Hepatocyte (in vitro differentiated cells): ENCODE results near the gene SCML1. TPM values are rescaled to one million over a fixed set of nuclear protein-coding genes. Genes with fewer than 3 reads are reported as not detected.

Experiments used
- DNase-seq: peaks from one replicate; pipeline ENCODE4 v3.0.0-alpha.2; 2016; ENCODE audit warnings: low spot score
- H2AFZ ChIP-seq: fragments of 200-600 bp; sonication (generic); 2 replicates; pipeline ENCODE4 v1.6.0; 2016; ENCODE audit warnings: antibody characterized with exemption, mild to moderate bottlenecking
- H3K27ac ChIP-seq: fragments of 200-600 bp; sonication (generic); 2 replicates; pipeline ENCODE4 v1.5.1; 2016; ENCODE audit warnings: mild to moderate bottlenecking
- H3K27me3 ChIP-seq: fragments of 200-600 bp; sonication (generic); 2 replicates; pipeline ENCODE4 v1.6.1; 2016
- H3K36me3 ChIP-seq: fragments of 200-600 bp; sonication (generic); replicated peaks from 2 replicates; pipeline ENCODE4 v1.5.1; 2016; ENCODE audit warnings: low read depth; ENCODE audit not compliant: insufficient read depth
- H3K4me1 ChIP-seq: fragments of 200-600 bp; sonication (generic); 2 replicates; pipeline ENCODE4 v1.5.1; 2016; ENCODE audit warnings: mild to moderate bottlenecking, moderate library complexity; ENCODE audit not compliant: insufficient read depth
- H3K4me2 ChIP-seq: fragments of 200-600 bp; sonication (generic); 2 replicates; pipeline ENCODE4 v1.6.0; 2016
- H3K4me3 ChIP-seq: fragments of 200-600 bp; sonication (generic); 2 replicates; pipeline ENCODE4 v1.5.1; 2016; ENCODE audit warnings: mild to moderate bottlenecking
- H3K79me2 ChIP-seq: fragments of 200-600 bp; sonication (generic); 2 replicates; pipeline ENCODE4 v1.6.0; 2017; ENCODE audit warnings: mild to moderate bottlenecking
- H3K9me2 ChIP-seq: fragments of 200-600 bp; sonication (generic); replicated peaks from 2 replicates; pipeline ENCODE4 v1.6.0; 2017; ENCODE audit warnings: mild to moderate bottlenecking; ENCODE audit not compliant: insufficient read depth
- H3K9me3 ChIP-seq: fragments of 200-600 bp; sonication (generic); 2 replicates; pipeline ENCODE4 v1.5.1; 2016; ENCODE audit warnings: low read depth, mild to moderate bottlenecking
- H4K20me1 ChIP-seq: fragments of 200-600 bp; sonication (generic); 2 replicates; pipeline ENCODE4 v1.6.0; 2016; ENCODE audit warnings: mild to moderate bottlenecking; ENCODE audit not compliant: insufficient read depth, poor library complexity, severe bottlenecking
- CTCF ChIP-seq: fragments of 200-600 bp; sonication (generic); IDR thresholded peaks from 2 replicates; pipeline ENCODE4 v1.5.1; 2016; ENCODE audit warnings: antibody characterized with exemption, mild to moderate bottlenecking; ENCODE audit not compliant: poor library complexity
- EZH2 ChIP-seq: fragments of 200-600 bp; sonication (generic); IDR thresholded peaks from 2 replicates; pipeline ENCODE4 v1.6.1; 2016; ENCODE audit warnings: antibody characterized with exemption, mild to moderate bottlenecking, borderline replicate concordance
- EZH2phosphoT487 ChIP-seq: fragments of 200-600 bp; sonication (generic); IDR thresholded peaks from one replicate; pipeline ENCODE4 v1.6.1; 2018; ENCODE audit warnings: antibody characterized with exemption, mild to moderate bottlenecking, low read depth, moderate library complexity; ENCODE audit not compliant: unreplicated experiment, severe bottlenecking
- WGBS: methylation state at CpG from one replicate; pipeline ENCODE4 v1.1.6; 2016; ENCODE audit warnings: low lambda C conversion rate; ENCODE audit errors: missing lambda C conversion rate; 5-methylcytosine and 5-hydroxymethylcytosine counted together
- polyA plus RNA-seq: library from polyadenylated mRNA; unstranded; fragments of >200 nt; fragmentation: Nextera tagmentation; extraction: Ambion mirVana; gene quantifications from 2 replicates; pipeline ENCODE4 v1.2.1, GENCODE V29; 2016
- total RNA-seq: library from RNA; depleted of rRNA; stranded (reverse); fragments of >200 nt; gene quantifications from 2 replicates; pipeline ENCODE4 v1.2.3, GENCODE V29; 2014

Gene SCML1
- total and polyA plus RNA-seq, 2 experiments from 2014 or later, result 17.0 to 23.7 TPM

- Histone ChIP-seq H3K4me2 (peak overlapping the region; percentile 71), H3K27me3 (no peaks in the 10 kb centered on the region), H3K79me2 (peaks cover 50% of the 10 kb centered on the region), H2AFZ (no peak overlapping the region), H3K9me2 (no peaks in the 10 kb centered on the region), H3K4me3 (peak overlapping the region; percentile 72), H4K20me1 (no peaks in the 10 kb centered on the region), H3K36me3 (no peaks in the 10 kb centered on the region), H3K27ac (peak overlapping the region; percentile 97), H3K9me3 (no peaks in the 10 kb centered on the region), H3K4me1 (no peaks in the 10 kb centered on the region)
- 50% methylated on average over 6 of the region's 6 CpGs for WGBS
- DNase-seq, result no peak
- no peak for TF ChIP-seq EZH2phosphoT487
- TF ChIP-seq EZH2, result no peak
- no peak for TF ChIP-seq CTCF
Observed at GRCh38 chrX:17738737-17739535, 1.6 kb downstream of the SCML1 start.

- no peak for DNase-seq
- Histone ChIP-seq H3K36me3 (no peaks in the 10 kb centered on the region), H3K27me3 (no peaks in the 10 kb centered on the region), H3K4me3 (no peak overlapping the region), H4K20me1 (no peaks in the 10 kb centered on the region), H2AFZ (no peak overlapping the region), H3K4me1 (no peaks in the 10 kb centered on the region), H3K27ac (no peak overlapping the region), H3K9me2 (no peaks in the 10 kb centered on the region), H3K9me3 (no peaks in the 10 kb centered on the region), H3K79me2 (peaks cover 54% of the 10 kb centered on the region), H3K4me2 (no peak overlapping the region)
- WGBS, result 74% methylated on average over 11 of the region's 11 CpGs
- TF ChIP-seq CTCF (no peak), EZH2phosphoT487 (no peak), EZH2 (no peak)
Observed at GRCh38 chrX:17740137-17741122, 3.1 kb downstream of the SCML1 start.

GRCh38 chrX:17741123-17741511, 3.8 kb downstream of the SCML1 start:
- Histone ChIP-seq H3K4me3 (no peak overlapping the region), H3K9me3 (no peaks in the 10 kb centered on the region), H3K4me1 (no peaks in the 10 kb centered on the region), H3K4me2 (no peak overlapping the region), H3K27ac (no peak overlapping the region), H3K79me2 (peaks cover 57% of the 10 kb centered on the region), H4K20me1 (no peaks in the 10 kb centered on the region), H3K9me2 (no peaks in the 10 kb centered on the region), H3K27me3 (no peaks in the 10 kb centered on the region), H2AFZ (no peak overlapping the region), H3K36me3 (no peaks in the 10 kb centered on the region)
- DNase-seq, result no peak
- TF ChIP-seq EZH2phosphoT487, result no peak
- TF ChIP-seq CTCF, result no peak
- TF ChIP-seq EZH2, result no peak
- WGBS, result 68% methylated on average over 9 of the region's 9 CpGs
